Left renal cortex interstitium (tissue), 4 donors: ENCODE results near the gene CDKL2. TPM values are rescaled to one million over a fixed set of nuclear protein-coding genes. Genes with fewer than 3 reads are reported as not detected.
"Not testable (repeated sequence)": the region's sequence is repeated elsewhere in the genome, so short reads cannot be mapped to it uniquely, and the experiment has no call there.

Experiments
- DNase-seq, 4 donors: peaks; one replicate each; pipeline ENCODE4 v3.0.0-alpha.2; 2013; ENCODE audit warnings: low read depth in 4 of 4, low spot score in 2 of 4, missing footprints in 1 of 4
- polyA plus RNA-seq, 4 donors: library from polyadenylated mRNA; unstranded; fragments of 120-200 nt; gene quantifications; one replicate each; pipeline ENCODE4 v1.2.1, GENCODE V29; 2013; ENCODE audit not compliant: insufficient read length in 4 of 4

Gene CDKL2
- polyA plus RNA-seq, 4 donors, result 10.6 to 13.9 (median 11.8) TPM

GRCh38 chr4:75561789-75562188 lies 68.5 kb downstream of the CDKL2 start:
- no peak for DNase-seq

- no peak for DNase-seq
Measured at GRCh38 chr4:75557696-75558095, 72.6 kb downstream of the CDKL2 start.

GRCh38 chr4:75555294-75556164 lies 74.8 kb downstream of the CDKL2 start, which contains the start of gene ODAPH:
Gene ODAPH (plus strand): TSS chr4:75556066. CDS start chr4:75556083, 17 bp downstream.
- DNase-seq, result no peak

GRCh38 chr4:75552452-75552851 lies 77.9 kb downstream of the CDKL2 start:
- DNase-seq, result no peak

GRCh38 chr4:75549019-75549418 lies 81.3 kb downstream of the CDKL2 start:
- DNase-seq, result no peak

GRCh38 chr4:75547647-75548387 lies 82.5 kb downstream of the CDKL2 start:
- no peak for DNase-seq

- no peak for DNase-seq
Measured at GRCh38 chr4:75545526-75545925, 84.8 kb downstream of the CDKL2 start.

- DNase-seq, result no peak
Measured at GRCh38 chr4:75544870-75545269, 85.5 kb downstream of the CDKL2 start.

GRCh38 chr4:75544220-75544619 lies 86.1 kb downstream of the CDKL2 start:
- not testable (repeated sequence) for DNase-seq

- no peak for DNase-seq
Measured at GRCh38 chr4:75542824-75543223, 87.5 kb downstream of the CDKL2 start.

GRCh38 chr4:75537308-75537707 lies 93.0 kb downstream of the CDKL2 start:
- not testable (repeated sequence) for DNase-seq

GRCh38 chr4:75533926-75534325 lies 96.4 kb downstream of the CDKL2 start:
- DNase-seq, result not testable (repeated sequence)

- not testable (repeated sequence) for DNase-seq
Measured at GRCh38 chr4:75533339-75533887, 96.9 kb downstream of the CDKL2 start.

- DNase-seq, result not testable (repeated sequence)
Measured at GRCh38 chr4:75531536-75532143, 98.7 kb downstream of the CDKL2 start.

- no peak for DNase-seq
Measured at GRCh38 chr4:75530556-75531322, 99.6 kb downstream of the CDKL2 start.

Other genes with a start within 250 kb of the CDKL2 start
- gene RCHY1, start 116.1 kb downstream of the CDKL2 start, polyA plus RNA-seq, result 10 to 100 TPM; 40.9 to 57.0 (median 49.2) TPM
- 10 to 100 TPM; 16.2 to 34.2 (median 22.9) TPM for gene THAP6, start 116.1 kb downstream of the CDKL2 start, polyA plus RNA-seq
- gene ODAPH, start 74.5 kb downstream of the CDKL2 start, polyA plus RNA-seq, result under 1 TPM in 2 of 4 donors, not detected in 2; 0.27 to 0.69 TPM
- gene G3BP2, start 42.9 kb upstream of the CDKL2 start, polyA plus RNA-seq, result 100 to 1,000 TPM; 135 to 181 (median 153) TPM
- gene USO1, start 94.0 kb upstream of the CDKL2 start, polyA plus RNA-seq, result 10 to 100 TPM; 71.3 to 93.2 (median 81.3) TPM